KOPT-K1 (cell line): ENCODE measurements around the gene SLC6A4.

ENCODE experiments used
- H3K27ac ChIP-seq: fragments of 200-600 bp; sonication (generic); 2 replicates; pipeline ENCODE4 v1.5.1; 2016; ENCODE audit warnings: antibody characterized with exemption, mild to moderate bottlenecking, low read depth, low read length; ENCODE audit not compliant: poor library complexity, severe bottlenecking
- H3K36me3 ChIP-seq: fragments of 200-600 bp; sonication (generic); 2 replicates; pipeline ENCODE4 v1.5.1; 2017; ENCODE audit warnings: antibody characterized with exemption, mild to moderate bottlenecking, low read length, moderate library complexity; ENCODE audit not compliant: insufficient read depth
- H3K9me3 ChIP-seq: fragments of 200-600 bp; sonication (generic); 2 replicates; pipeline ENCODE4 v1.5.1; 2017; ENCODE audit warnings: antibody characterized with exemption, low read length, mild to moderate bottlenecking; ENCODE audit not compliant: insufficient read depth, poor library complexity, severe bottlenecking

The SLC6A4 gene

GRCh38 chr17:30246460-30246859 is 11.0 kb upstream of the SLC6A4 start:
- no peaks in the 10 kb centered on the region for H3K9me3 ChIP-seq
- H3K36me3 ChIP-seq: peaks cover 51% of the 10 kb centered on the region
- H3K27ac ChIP-seq: no peak overlapping the region

- H3K36me3 ChIP-seq: peaks cover 36% of the 10 kb centered on the region
- no peak overlapping the region for H3K27ac ChIP-seq
- H3K9me3 ChIP-seq: no peaks in the 10 kb centered on the region
These were observed 9.4 kb upstream of the SLC6A4 start for GRCh38 chr17:30244853-30245385.

- Histone ChIP-seq H3K36me3 (peaks cover 23% of the 10 kb centered on the region), H3K27ac (no peak overlapping the region), H3K9me3 (no peaks in the 10 kb centered on the region)
These were observed 8.1 kb upstream of the SLC6A4 start for GRCh38 chr17:30243568-30243967.

DNA sequence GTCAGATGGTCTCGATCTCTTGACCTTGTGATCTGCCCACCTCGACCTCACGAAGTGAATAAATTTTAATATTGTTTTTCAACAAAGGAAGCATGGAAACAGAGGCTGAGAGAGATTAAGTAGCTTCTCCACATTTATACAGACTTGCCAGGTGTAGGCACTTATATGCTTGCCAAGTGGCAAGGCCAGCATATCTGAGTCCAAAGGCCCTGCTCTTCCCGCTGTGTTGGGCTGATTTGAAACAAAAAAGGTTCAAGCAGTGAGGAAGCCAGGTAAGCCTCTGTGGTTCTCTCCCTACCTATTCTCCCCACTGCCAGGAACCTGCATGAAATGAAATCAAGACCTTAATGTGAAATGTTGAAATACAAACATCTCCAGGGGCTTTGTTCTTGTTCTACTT is 7.5 kb upstream of the SLC6A4 start:
- Histone ChIP-seq H3K27ac (no peak overlapping the region), H3K9me3 (no peaks in the 10 kb centered on the region), H3K36me3 (peaks cover 17% of the 10 kb centered on the region)

GRCh38 chr17:30241051-30241450 is 5.6 kb upstream of the SLC6A4 start:
- no peaks in the 10 kb centered on the region for H3K9me3 ChIP-seq
- no peak overlapping the region for H3K27ac ChIP-seq
- H3K36me3 ChIP-seq: no peaks in the 10 kb centered on the region

DNA sequence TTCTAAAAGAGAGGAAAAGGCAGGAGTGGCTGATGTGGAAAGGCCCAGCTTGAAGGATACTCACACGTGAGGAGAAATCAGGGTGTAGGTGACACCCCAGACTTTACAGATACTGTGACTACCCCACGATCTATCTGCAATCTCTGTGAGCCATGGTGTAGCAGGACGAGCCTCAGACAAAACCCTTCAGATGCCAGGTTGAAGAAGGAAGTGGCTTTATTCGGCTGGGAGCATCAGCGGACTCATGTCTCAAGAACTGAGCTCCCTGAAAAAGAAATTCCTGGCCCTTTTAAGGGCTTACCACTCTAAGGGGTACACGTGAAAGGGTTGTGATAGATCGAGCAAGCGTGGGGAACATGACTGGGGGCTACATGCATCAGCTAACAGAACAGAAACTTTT is 4.7 kb upstream of the SLC6A4 start:
- Histone ChIP-seq H3K9me3 (no peaks in the 10 kb centered on the region), H3K36me3 (no peaks in the 10 kb centered on the region), H3K27ac (no peak overlapping the region)

DNA sequence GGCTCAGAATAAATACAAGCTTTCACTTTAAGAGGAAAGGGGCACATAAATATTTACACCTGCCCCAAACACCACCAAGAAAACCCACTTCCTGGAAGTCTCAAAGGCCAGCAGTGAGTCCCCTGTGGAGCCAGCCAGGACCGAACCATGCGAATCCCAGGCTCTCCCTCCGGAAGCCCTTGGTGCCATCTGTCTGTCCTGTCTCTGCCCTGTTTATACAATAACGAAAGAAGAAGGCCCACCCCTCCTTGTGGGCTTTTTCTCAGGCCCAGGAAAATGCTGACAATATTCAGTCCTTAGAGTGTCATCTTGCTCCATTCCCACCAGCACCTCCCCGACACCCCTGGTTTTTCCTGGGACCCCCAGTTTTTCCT is 3.6 kb upstream of the SLC6A4 start:
- H3K36me3 ChIP-seq: no peaks in the 10 kb centered on the region
- H3K27ac ChIP-seq: no peak overlapping the region
- H3K9me3 ChIP-seq: no peaks in the 10 kb centered on the region

GRCh38 chr17:30238387-30239088 is 3.0 kb upstream of the SLC6A4 start:
- H3K27ac ChIP-seq: no peak overlapping the region
- no peaks in the 10 kb centered on the region for H3K36me3 ChIP-seq
- H3K9me3 ChIP-seq: no peaks in the 10 kb centered on the region

DNA sequence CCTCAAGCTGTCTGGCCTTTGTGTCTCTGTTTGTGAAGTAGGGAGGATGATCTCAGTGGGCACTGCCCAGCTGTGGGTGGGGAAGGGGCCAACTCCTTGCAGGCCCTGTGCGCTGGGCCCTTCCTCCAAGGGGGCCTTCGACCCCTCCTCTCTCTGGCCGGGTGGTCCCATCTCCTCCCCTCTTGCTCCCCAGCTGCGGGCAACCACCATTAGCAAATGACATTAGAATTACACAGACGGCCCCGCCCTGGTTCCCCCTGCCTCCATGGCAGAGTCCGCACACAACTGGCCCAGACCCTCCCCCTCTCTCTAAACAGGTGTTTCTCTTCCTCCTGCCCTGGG is 2.5 kb upstream of the SLC6A4 start:
- H3K9me3 ChIP-seq: no peaks in the 10 kb centered on the region
- no peak overlapping the region for H3K27ac ChIP-seq
- H3K36me3 ChIP-seq: no peaks in the 10 kb centered on the region

DNA sequence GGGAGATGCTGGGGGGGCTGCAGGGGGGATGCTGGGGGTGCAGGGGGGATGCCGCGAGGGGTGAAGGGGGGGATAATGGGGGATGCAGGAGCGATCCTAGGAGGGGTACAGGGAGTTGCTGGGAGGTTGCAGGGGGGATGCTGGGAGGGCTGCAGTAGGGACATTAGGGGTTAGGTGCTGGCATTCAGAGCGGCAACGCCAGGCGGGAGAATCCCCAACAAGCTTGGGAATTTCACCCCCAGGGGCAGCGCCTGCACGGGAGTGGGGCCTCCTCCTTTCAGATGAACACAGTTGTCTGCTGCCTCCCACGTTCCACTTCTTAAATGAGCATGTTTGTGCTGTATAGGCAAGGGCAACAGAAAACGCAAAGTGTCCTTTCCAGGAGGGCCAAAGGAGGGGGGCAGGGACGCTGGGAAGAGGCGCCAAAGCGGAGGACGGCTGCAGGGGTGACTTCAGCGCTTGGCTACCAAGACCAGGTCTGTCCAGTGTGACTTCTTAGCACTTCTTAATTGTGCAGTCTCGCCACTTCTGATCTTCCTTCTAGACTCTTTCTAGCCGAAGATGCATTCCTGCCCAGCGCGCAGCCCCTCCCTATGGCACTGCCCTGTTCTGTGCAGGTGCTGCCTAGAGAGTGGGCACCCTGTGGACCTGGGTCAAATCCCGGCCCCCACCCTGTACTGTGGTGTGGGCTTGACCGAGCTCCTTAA is 2.0 kb upstream of the SLC6A4 start:
- no peak overlapping the region for H3K27ac ChIP-seq
- no peaks in the 10 kb centered on the region for H3K9me3 ChIP-seq
- H3K36me3 ChIP-seq: no peaks in the 10 kb centered on the region

GRCh38 chr17:30236766-30237165 is 1.3 kb upstream of the SLC6A4 start:
- H3K36me3 ChIP-seq: no peaks in the 10 kb centered on the region
- H3K9me3 ChIP-seq: no peaks in the 10 kb centered on the region
- H3K27ac ChIP-seq: no peak overlapping the region

- no peak overlapping the region for H3K27ac ChIP-seq
- H3K9me3 ChIP-seq: no peaks in the 10 kb centered on the region
- H3K36me3 ChIP-seq: no peaks in the 10 kb centered on the region
These were observed 764 bp upstream of the SLC6A4 start for GRCh38 chr17:30236297-30236624.

DNA sequence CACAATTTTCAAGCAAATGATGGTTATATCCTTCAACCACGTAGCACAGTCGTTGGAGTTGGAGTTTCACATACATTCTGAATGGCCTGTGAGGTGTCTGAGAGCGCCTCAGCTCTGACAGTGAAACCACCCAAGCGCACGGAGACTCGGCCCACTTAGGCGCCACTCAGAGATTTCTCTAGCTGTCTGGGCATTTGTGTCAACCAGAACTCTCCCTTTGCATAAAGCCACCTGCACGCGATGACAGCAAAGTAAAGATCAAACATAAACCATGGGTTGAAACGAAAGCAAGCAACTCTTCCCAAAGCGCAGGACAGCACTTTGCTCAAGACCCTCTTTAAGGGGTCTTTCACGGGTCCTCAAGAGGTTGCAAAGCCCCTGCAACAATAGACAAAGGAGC is 533 bp downstream of the SLC6A4 start:
- Histone ChIP-seq H3K9me3 (no peaks in the 10 kb centered on the region), H3K36me3 (no peaks in the 10 kb centered on the region)

DNA sequence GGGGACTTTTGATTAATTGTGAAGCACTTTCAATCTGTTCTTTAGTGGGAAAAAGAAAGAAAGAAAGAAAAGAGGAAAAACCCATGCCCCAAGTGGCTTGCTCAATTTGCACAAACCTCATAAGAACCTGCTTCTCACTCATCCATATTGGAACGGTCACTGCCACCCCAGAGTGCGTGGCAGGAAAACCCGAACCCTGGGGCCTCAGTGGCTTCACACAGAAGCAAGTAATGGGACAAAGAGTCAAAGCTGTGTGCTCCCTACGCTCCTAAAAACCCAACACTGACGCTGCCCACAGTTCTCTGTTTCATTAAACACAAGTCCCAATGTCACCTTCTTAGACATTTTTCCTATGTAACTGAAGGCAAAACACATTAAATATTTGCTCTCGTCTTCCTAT is 1.2 kb downstream of the SLC6A4 start:
- Histone ChIP-seq H3K27ac (no peak overlapping the region), H3K9me3 (no peaks in the 10 kb centered on the region), H3K36me3 (no peaks in the 10 kb centered on the region)

More for the DNA sequence above, 533 bp downstream of the SLC6A4 start:
- H3K27ac ChIP-seq: no peak overlapping the region

DNA sequence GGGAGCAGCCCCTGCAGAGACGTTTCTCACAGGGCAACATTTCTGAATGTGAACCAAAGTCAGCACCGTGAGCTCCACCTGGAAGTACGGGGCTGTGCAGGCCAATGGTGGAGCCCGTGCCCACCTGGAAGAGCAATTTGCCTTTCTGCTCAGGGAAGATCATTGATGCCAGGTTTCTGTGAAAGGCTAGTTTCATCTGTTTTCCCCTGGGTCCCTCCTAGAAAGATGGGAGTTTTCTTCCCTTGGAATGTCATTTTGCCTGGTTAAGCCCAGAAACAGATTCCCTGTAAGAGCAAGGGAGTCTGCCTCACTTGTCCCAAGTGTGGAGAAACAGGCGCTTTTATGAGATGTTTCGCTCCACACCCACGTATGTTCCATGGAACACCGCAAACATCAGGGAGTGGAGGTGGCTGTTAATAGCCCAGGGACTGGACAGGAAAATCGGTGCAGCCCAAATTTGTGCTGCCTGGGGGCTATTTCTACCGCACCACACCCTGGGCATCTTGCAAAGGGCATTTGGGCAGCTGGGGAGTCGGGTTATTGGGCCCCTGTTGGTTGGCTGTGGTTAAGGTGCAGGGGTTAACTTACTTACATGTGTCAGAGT is 2.6 kb downstream of the SLC6A4 start:
- Histone ChIP-seq H3K9me3 (no peaks in the 10 kb centered on the region), H3K36me3 (no peaks in the 10 kb centered on the region), H3K27ac (no peak overlapping the region)
